IMR-90 (cell line): ENCODE data around the gene PRDM15.

ENCODE experiments used
- CHD1 ChIP-seq: IDR thresholded peaks from 2 replicates; pipeline ENCODE4 v1.6.1; 2012; ENCODE audit warnings: low read depth, low read length, improper control_type of control experiment
- RFX5 ChIP-seq: IDR thresholded peaks from 2 replicates; pipeline ENCODE4 v1.8.0; 2012; ENCODE audit warnings: low read depth, mild to moderate bottlenecking, low read length, moderate library complexity

GRCh38 chr21:41902946-41903345, 23.8 kb upstream of the PRDM15 start:
- TF ChIP-seq CHD1 (no peak), RFX5 (no peak)
